NB4 (cell line): ENCODE data around the gene EPHB1.

Experiments used
- DNase-seq: peaks from one replicate; pipeline ENCODE4 v3.0.0; 2010; ENCODE audit warnings: low read depth
- H3K4me3 ChIP-seq: one replicate; pipeline ENCODE4 v1.5.1; 2011; ENCODE audit warnings: mild to moderate bottlenecking, low read depth, low read length, moderate library complexity
- MAX ChIP-seq: IDR thresholded peaks from 2 replicates; pipeline ENCODE4 v1.6.1; 2011; ENCODE audit warnings: low read depth, low read length
- MYC ChIP-seq: IDR thresholded peaks from 2 replicates; pipeline ENCODE4 v1.6.1; 2011; ENCODE audit warnings: low read depth, low read length
- POLR2A ChIP-seq: IDR thresholded peaks from 2 replicates; pipeline ENCODE4 v1.6.1; 2011; ENCODE audit warnings: mild to moderate bottlenecking; ENCODE audit not compliant: insufficient read length; ENCODE audit errors: extremely low read depth
- TF ChIP-seq, protein P1 (sequence below): IDR thresholded peaks from one replicate; pipeline ENCODE4 v1.5.1; 2012; ENCODE audit warnings: low read depth, low read length

Gene EPHB1

DNA sequence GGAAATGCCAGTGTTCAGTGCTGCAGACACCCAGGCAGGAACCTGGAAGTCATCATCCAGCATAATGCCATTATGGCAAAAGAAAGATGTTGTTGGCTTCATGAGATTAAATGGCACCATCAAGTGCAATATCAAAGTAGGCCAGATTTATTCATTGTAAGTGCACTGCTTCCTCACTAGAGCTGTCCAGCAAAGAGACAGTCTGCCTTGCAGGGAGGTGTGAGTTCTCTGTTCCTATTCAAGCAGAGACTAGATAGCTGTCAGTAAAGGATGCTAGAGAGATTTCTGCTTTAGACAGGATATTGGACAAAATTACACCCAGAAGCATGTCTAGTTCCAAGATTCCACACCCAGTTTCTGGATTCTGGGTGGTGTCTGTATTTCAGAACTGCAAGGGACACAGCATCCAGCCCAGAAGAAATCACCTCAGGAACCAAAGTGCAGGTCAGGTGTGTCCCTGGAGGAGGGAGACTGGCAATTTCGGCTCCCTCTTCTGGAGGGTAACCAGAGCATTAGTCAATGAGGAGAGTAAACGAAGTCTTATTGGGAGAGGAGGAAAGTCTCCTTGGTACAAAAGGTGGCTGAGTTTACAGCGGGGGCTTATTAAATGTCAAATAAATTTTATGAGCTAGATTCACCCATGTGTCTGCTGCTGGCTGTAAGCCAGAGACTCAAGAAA is 377.3 kb downstream of the EPHB1 start:
- DNase-seq: no peak
- TF ChIP-seq POLR2A (no peak), MYC (no peak), MAX (no peak)
- TF ChIP-seq, protein P1, sequence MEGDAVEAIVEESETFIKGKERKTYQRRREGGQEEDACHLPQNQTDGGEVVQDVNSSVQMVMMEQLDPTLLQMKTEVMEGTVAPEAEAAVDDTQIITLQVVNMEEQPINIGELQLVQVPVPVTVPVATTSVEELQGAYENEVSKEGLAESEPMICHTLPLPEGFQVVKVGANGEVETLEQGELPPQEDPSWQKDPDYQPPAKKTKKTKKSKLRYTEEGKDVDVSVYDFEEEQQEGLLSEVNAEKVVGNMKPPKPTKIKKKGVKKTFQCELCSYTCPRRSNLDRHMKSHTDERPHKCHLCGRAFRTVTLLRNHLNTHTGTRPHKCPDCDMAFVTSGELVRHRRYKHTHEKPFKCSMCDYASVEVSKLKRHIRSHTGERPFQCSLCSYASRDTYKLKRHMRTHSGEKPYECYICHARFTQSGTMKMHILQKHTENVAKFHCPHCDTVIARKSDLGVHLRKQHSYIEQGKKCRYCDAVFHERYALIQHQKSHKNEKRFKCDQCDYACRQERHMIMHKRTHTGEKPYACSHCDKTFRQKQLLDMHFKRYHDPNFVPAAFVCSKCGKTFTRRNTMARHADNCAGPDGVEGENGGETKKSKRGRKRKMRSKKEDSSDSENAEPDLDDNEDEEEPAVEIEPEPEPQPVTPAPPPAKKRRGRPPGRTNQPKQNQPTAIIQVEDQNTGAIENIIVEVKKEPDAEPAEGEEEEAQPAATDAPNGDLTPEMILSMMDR: no peak
- H3K4me3 ChIP-seq: no peak overlapping the region

GRCh38 chr3:135175728-135176277 is 380.7 kb downstream of the EPHB1 start:
- no peak overlapping the region for H3K4me3 ChIP-seq
- no peak for DNase-seq
- TF ChIP-seq MAX (no peak), POLR2A (no peak), MYC (no peak)
- TF ChIP-seq, protein P1: no peak

GRCh38 chr3:135176881-135177280 is 381.8 kb downstream of the EPHB1 start:
- no peak for TF ChIP-seq MYC
- no peak overlapping the region for H3K4me3 ChIP-seq
- no peak for DNase-seq

GRCh38 chr3:135178566-135178965 is 383.5 kb downstream of the EPHB1 start:
- TF ChIP-seq, protein P1: no peak
- TF ChIP-seq POLR2A (no peak), MAX (no peak)
- DNase-seq: no peak
- H3K4me3 ChIP-seq: no peak overlapping the region

- H3K4me3 ChIP-seq: no peak overlapping the region
- no peak for DNase-seq
- TF ChIP-seq MYC (no peak), POLR2A (no peak), MAX (no peak)
- TF ChIP-seq, protein P1: no peak
Measured at GRCh38 chr3:135181408-135181807, 386.3 kb downstream of the EPHB1 start.

DNA sequence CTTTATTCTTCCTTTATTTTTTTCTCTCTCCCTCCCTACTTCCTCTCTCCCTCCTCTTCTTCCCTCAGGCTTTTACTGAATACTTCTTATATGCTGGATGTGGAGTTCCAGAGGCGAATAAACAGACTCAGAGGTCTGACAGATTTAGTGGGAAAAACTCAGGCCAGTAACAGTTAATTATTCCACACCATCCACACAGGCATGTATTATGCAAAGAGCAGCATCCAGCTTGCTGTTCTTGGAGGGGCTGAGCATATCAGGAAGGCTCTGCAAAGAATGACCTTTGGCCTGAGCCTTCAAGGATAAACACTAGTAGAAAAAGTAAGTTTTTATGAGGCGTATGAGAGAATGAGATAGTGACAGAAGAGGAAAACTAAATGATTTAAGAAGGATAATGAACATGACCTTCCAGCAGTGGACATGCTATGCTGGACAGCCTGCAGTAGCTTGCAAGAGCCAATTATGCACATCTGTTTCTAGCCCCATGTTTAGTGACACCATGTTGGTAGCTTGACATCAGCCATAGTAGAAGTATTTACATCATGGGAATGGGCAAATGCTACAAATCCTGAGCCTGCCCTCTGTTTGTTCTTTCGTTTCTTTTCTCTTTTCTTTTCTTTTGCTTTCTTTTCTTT is 387.4 kb downstream of the EPHB1 start:
- DNase-seq: no peak
- no peak overlapping the region for H3K4me3 ChIP-seq
- no peak for TF ChIP-seq MYC
- TF ChIP-seq, protein P1: no peak
- no peak for TF ChIP-seq POLR2A
- no peak for TF ChIP-seq MAX
